Upper lobe of right lung (tissue), 1 donor: Measurements from ENCODE around the gene DNAJC15. TPM values are rescaled to one million over a fixed set of nuclear protein-coding genes. Genes with fewer than 3 reads are reported as not detected.
"Not testable (repeated sequence)": the region's sequence is repeated elsewhere in the genome, so short reads cannot be mapped to it uniquely, and the experiment has no call there.

Experiments
- ATAC-seq: fragments of 200-7000 bp; cut with Tn5 transposase; one replicate; pipeline ENCODE4 v1.9.1; 2020; ENCODE audit warnings: mild to moderate bottlenecking, moderate library complexity
- DNase-seq: peaks from one replicate; pipeline ENCODE4 v3.0.0-alpha.2; 2020
- H3K27ac ChIP-seq: fragments of 200-600 bp; one replicate; pipeline ENCODE4 v1.8.0; 2022
- H3K27me3 ChIP-seq: fragments of 200-600 bp; one replicate; pipeline ENCODE4 v1.8.0; 2022; ENCODE audit warnings: mild to moderate bottlenecking
- H3K36me3 ChIP-seq: fragments of 200-600 bp; one replicate; pipeline ENCODE4 v1.8.0; 2022
- H3K4me1 ChIP-seq: fragments of 200-600 bp; one replicate; pipeline ENCODE4 v1.8.0; 2022
- H3K4me3 ChIP-seq: fragments of 200-600 bp; one replicate; pipeline ENCODE4 v1.8.0; 2022; ENCODE audit warnings: mild to moderate bottlenecking
- H3K9me3 ChIP-seq: fragments of 200-600 bp; one replicate; pipeline ENCODE4 v1.8.0; 2022
- CTCF ChIP-seq: fragments of 200-600 bp; IDR thresholded peaks from one replicate; pipeline ENCODE4 v1.8.0; 2022; ENCODE audit warnings: antibody characterized with exemption
- intact Hi-C: fragments of 100-400 bp; cut with DNase I; formaldehyde crosslinking; loops from one replicate; pipeline ENCODE4 v1.11.0; 2022
- total RNA-seq: library from RNA; stranded (reverse); fragmentation: NEBNext Ultra II Directional; extraction: Animal tissue kit (Norgen Biotek cat#: 25700); gene quantifications from one replicate; pipeline ENCODE4 v1.2.1, GENCODE V29; 2021
- donor health status: DM: no; HTN: yes; CAD: no; lungs with severe emphysema.

The DNAJC15 gene
- total RNA-seq, 1 donor from 2014 or later: 15.1 TPM

DNA sequence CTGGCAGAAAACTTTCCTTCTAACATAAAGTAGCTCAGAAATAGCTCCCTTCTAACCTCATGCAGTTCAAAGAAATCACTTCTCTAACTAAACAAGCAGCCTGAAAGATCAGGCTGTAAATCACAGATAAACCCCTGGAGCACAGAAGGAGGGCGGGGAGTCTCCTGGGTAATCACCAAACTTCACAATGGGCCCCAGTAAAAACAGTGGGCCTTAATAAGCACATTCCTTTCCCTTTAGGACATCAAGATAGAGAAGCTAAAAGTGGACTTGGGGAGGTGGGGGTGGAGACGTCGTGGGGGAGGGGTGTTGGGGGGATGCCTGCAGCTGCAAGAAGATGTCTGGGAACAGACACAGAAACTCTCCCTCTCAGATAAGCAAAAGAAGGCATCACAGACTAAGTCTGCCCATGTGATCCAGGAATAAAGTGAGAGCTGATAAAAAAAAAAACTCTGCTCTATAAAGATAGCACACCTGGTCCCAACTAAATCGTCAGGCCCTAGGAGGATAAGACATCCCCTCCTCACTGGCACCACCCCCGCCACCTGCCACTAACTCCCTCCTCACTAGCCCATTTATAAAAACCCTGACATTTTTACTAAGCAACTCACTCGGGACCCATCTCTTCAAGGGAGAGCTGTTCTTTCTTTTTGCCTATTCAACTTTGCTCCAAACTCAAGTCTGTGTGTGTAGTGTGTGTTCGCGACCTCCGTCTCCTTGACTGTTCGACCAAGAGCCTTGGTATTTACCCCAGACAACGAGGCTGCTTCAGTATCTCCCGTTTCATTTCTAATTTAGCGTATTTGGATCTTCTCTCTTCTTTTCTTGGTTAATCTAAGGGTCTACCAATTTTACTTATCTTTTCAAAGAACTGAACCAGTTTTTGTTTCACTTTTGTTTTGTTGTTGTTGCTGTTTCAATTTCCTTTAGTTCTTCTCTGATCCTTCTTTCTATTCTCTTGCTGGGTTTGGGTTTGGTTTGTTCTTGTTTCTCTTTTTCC, 31.7 kb downstream of the DNAJC15 start:
- TF ChIP-seq CTCF: no peak
- DNase-seq: no peak
- Histone ChIP-seq H3K9me3 (no peaks in the 10 kb centered on the region), H3K27me3 (no peaks in the 10 kb centered on the region), H3K4me1 (peaks cover 36% of the 10 kb centered on the region), H3K27ac (peak overlapping the region; percentile 90), H3K4me3 (peak overlapping the region; percentile 61), H3K36me3 (no peaks in the 10 kb centered on the region)
- intact Hi-C loops: no loop called here
- peak; percentile 76 for ATAC-seq

- H3K4me3 ChIP-seq: no peak overlapping the region
- intact Hi-C loops: no loop called here
- no peaks in the 10 kb centered on the region for H3K36me3 ChIP-seq
- DNase-seq (no peak), ATAC-seq (no peak)
- peaks cover 34% of the 10 kb centered on the region for H3K4me1 ChIP-seq
- no peak for TF ChIP-seq CTCF
- no peak overlapping the region for H3K27ac ChIP-seq
- H3K9me3 ChIP-seq: no peaks in the 10 kb centered on the region
- H3K27me3 ChIP-seq: no peaks in the 10 kb centered on the region
Measured at GRCh38 chr13:43057653-43058317, 34.4 kb downstream of the DNAJC15 start.

DNA sequence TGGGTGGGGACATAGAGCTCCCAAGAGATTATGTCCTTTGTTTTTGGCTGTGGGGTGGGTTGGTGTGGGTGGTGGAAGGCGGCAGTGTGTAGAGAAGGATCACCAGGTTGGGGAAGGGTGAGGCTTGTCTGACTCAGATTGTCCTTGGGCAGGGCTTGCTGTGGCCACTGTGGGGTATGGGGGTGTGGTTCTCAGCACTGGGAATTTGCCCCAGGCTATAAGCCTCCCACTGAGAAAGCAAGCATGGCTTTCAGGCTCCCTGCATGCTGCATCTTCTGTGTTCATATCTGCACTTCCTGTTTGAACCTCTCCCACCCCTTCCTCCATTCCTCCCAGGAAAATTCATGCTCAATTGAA, 34.9 kb downstream of the DNAJC15 start:
- ATAC-seq: peak; percentile 80
- intact Hi-C loops: no loop called here
- H3K27me3 ChIP-seq: no peaks in the 10 kb centered on the region
- H3K27ac ChIP-seq: no peak overlapping the region
- no peaks in the 10 kb centered on the region for H3K36me3 ChIP-seq
- DNase-seq: no peak
- H3K4me1 ChIP-seq: peaks cover 34% of the 10 kb centered on the region
- TF ChIP-seq CTCF: no peak
- H3K4me3 ChIP-seq: no peak overlapping the region
- H3K9me3 ChIP-seq: no peaks in the 10 kb centered on the region

DNA sequence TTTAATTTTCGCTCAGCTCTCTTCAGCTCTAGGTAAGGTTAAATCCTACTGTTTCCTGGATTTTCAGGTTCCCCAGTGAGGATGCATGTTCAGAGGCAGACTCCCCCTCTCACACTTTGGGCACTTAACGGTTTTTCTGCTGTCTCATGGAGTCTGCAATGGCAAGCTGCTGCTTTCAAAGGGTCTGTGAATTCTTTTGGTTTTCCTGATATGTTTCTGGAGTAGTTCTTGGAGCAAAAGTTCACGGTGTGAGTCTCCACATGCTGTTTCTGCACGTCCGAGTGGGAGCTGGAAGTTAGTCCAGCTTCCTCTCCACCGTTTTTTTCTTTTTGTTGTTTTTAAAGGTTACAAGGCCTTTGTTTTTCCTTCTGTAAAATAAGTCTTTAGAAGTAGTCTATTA, 35.4 kb downstream of the DNAJC15 start:
- no peaks in the 10 kb centered on the region for H3K9me3 ChIP-seq
- H3K4me3 ChIP-seq: no peak overlapping the region
- H3K27me3 ChIP-seq: no peaks in the 10 kb centered on the region
- intact Hi-C loops: no loop called here
- no peak overlapping the region for H3K27ac ChIP-seq
- H3K36me3 ChIP-seq: no peaks in the 10 kb centered on the region
- DNase-seq: no peak
- H3K4me1 ChIP-seq: peaks cover 34% of the 10 kb centered on the region
- no peak for ATAC-seq
- no peak for TF ChIP-seq CTCF

- peaks cover 29% of the 10 kb centered on the region for H3K4me1 ChIP-seq
- intact Hi-C loops, H3K36me3 ChIP-seq: not testable (repeated sequence)
Measured at GRCh38 chr13:43059779-43060178, 36.4 kb downstream of the DNAJC15 start.

GRCh38 chr13:43060806-43061205, 37.4 kb downstream of the DNAJC15 start:
- peaks cover 23% of the 10 kb centered on the region for H3K4me1 ChIP-seq
- intact Hi-C loops, H3K4me3 ChIP-seq, ATAC-seq, H3K9me3 ChIP-seq, H3K27ac ChIP-seq, DNase-seq, H3K36me3 ChIP-seq, H3K27me3 ChIP-seq: not testable (repeated sequence)

More at GRCh38 chr13:43059779-43060178, 36.4 kb downstream of the DNAJC15 start:
- not testable (repeated sequence) for DNase-seq, H3K9me3 ChIP-seq, ATAC-seq, H3K27ac ChIP-seq, H3K27me3 ChIP-seq, H3K4me3 ChIP-seq
